ENCODE results near the gene ZNF518A. TPM values are rescaled to one million over a fixed set of nuclear protein-coding genes. Genes with fewer than 3 reads are reported as not detected.

Gene ZNF518A
- total and polyA plus RNA-seq, 9 of the 15 experiments (the other 6 are each of a cell fraction or from before 2014, with no cell fraction given) = 6.3 to 30.0 (median 17.4) TPM

GRCh38 chr10:96090463-96090800 lies 39.7 kb upstream of the ZNF518A start (continued):
- TF ChIP-seq, protein P1, sequence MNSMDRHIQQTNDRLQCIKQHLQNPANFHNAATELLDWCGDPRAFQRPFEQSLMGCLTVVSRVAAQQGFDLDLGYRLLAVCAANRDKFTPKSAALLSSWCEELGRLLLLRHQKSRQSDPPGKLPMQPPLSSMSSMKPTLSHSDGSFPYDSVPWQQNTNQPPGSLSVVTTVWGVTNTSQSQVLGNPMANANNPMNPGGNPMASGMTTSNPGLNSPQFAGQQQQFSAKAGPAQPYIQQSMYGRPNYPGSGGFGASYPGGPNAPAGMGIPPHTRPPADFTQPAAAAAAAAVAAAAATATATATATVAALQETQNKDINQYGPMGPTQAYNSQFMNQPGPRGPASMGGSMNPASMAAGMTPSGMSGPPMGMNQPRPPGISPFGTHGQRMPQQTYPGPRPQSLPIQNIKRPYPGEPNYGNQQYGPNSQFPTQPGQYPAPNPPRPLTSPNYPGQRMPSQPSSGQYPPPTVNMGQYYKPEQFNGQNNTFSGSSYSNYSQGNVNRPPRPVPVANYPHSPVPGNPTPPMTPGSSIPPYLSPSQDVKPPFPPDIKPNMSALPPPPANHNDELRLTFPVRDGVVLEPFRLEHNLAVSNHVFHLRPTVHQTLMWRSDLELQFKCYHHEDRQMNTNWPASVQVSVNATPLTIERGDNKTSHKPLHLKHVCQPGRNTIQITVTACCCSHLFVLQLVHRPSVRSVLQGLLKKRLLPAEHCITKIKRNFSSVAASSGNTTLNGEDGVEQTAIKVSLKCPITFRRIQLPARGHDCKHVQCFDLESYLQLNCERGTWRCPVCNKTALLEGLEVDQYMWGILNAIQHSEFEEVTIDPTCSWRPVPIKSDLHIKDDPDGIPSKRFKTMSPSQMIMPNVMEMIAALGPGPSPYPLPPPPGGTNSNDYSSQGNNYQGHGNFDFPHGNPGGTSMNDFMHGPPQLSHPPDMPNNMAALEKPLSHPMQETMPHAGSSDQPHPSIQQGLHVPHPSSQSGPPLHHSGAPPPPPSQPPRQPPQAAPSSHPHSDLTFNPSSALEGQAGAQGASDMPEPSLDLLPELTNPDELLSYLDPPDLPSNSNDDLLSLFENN (IDR thresholded peaks at IDR 0.05; ENCODE audit: low read depth in 2 of 2, low read length in 2 of 2) = no peak
- no peak for TF ChIP-seq MTA1 (IDR thresholded peaks at IDR 0.05; ENCODE audit: borderline replicate concordance)
- peak; percentile 27; the same call in 1 of the 2 replicates for TF ChIP-seq IRF9 (tag; IDR thresholded peaks at IDR 0.05)
- TF ChIP-seq NR2F6 (CRISPR knock-in tag; IDR thresholded peaks at IDR 0.05) = no peak
- TF ChIP-seq SUPT5H (IDR thresholded peaks at IDR 0.05) = no peak
- TF ChIP-seq ZNF146 (CRISPR knock-in tag; IDR thresholded peaks at IDR 0.05; ENCODE audit: unreplicated experiment) = no peak
- no peak for TF ChIP-seq KAT8 (IDR thresholded peaks at IDR 0.05; ENCODE audit: low read depth)
- TF ChIP-seq KDM4B (IDR thresholded peaks at IDR 0.05; ENCODE audit: borderline replicate concordance in 2 of 2, low read depth in 1 of 2) = no peak
- no peak for TF ChIP-seq XRCC3 (IDR thresholded peaks at IDR 0.05)
- TF ChIP-seq, protein P2, sequence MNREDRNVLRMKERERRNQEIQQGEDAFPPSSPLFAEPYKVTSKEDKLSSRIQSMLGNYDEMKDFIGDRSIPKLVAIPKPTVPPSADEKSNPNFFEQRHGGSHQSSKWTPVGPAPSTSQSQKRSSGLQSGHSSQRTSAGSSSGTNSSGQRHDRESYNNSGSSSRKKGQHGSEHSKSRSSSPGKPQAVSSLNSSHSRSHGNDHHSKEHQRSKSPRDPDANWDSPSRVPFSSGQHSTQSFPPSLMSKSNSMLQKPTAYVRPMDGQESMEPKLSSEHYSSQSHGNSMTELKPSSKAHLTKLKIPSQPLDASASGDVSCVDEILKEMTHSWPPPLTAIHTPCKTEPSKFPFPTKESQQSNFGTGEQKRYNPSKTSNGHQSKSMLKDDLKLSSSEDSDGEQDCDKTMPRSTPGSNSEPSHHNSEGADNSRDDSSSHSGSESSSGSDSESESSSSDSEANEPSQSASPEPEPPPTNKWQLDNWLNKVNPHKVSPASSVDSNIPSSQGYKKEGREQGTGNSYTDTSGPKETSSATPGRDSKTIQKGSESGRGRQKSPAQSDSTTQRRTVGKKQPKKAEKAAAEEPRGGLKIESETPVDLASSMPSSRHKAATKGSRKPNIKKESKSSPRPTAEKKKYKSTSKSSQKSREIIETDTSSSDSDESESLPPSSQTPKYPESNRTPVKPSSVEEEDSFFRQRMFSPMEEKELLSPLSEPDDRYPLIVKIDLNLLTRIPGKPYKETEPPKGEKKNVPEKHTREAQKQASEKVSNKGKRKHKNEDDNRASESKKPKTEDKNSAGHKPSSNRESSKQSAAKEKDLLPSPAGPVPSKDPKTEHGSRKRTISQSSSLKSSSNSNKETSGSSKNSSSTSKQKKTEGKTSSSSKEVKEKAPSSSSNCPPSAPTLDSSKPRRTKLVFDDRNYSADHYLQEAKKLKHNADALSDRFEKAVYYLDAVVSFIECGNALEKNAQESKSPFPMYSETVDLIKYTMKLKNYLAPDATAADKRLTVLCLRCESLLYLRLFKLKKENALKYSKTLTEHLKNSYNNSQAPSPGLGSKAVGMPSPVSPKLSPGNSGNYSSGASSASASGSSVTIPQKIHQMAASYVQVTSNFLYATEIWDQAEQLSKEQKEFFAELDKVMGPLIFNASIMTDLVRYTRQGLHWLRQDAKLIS (CRISPR knock-in tag; IDR thresholded peaks at IDR 0.05) = no peak
- no peak for TF ChIP-seq ZNF124 (CRISPR knock-in tag; IDR thresholded peaks at IDR 0.05)
- no peak for TF ChIP-seq ZSCAN29 (IDR thresholded peaks at IDR 0.05)
- no peak for TF ChIP-seq RAD21 (CRISPR knock-in tag; conservative IDR thresholded peaks at IDR 0.05 in 1 of 2, IDR thresholded peaks at IDR 0.05 in 1 of 2)
- no peak for TF ChIP-seq HNRNPH1 (optimal IDR thresholded peaks at IDR 0.05; ENCODE audit: low read depth, low read length)
- TF ChIP-seq, protein P3, sequence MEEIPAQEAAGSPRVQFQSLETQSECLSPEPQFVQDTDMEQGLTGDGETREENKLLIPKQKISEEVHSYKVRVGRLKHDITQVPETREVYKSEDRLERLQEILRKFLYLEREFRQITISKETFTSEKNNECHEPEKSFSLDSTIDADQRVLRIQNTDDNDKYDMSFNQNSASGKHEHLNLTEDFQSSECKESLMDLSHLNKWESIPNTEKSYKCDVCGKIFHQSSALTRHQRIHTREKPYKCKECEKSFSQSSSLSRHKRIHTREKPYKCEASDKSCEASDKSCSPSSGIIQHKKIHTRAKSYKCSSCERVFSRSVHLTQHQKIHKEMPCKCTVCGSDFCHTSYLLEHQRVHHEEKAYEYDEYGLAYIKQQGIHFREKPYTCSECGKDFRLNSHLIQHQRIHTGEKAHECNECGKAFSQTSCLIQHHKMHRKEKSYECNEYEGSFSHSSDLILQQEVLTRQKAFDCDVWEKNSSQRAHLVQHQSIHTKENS (CRISPR knock-in tag; IDR thresholded peaks at IDR 0.05) = no peak
- TF ChIP-seq, protein P4, sequence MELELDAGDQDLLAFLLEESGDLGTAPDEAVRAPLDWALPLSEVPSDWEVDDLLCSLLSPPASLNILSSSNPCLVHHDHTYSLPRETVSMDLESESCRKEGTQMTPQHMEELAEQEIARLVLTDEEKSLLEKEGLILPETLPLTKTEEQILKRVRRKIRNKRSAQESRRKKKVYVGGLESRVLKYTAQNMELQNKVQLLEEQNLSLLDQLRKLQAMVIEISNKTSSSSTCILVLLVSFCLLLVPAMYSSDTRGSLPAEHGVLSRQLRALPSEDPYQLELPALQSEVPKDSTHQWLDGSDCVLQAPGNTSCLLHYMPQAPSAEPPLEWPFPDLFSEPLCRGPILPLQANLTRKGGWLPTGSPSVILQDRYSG (tag; conservative IDR thresholded peaks at IDR 0.05; ENCODE audit: low read depth) = peak; percentile 91
- TF ChIP-seq ATF7 (IDR thresholded peaks at IDR 0.05) = no peak
- no peak for TF ChIP-seq POLR3A (IDR thresholded peaks at IDR 0.05; ENCODE audit: borderline replicate concordance, extremely low read depth, insufficient read depth, insufficient read length)
- TF ChIP-seq BHLHE40 (IDR thresholded peaks at IDR 0.05; ENCODE audit: low read length) = no peak
